Large intestine (tissue), 3 donors: ENCODE measurements around the gene TSPAN5. TPM values are rescaled to one million over a fixed set of nuclear protein-coding genes. Genes with fewer than 3 reads are reported as not detected.

Experiments
- DNase-seq, 2 donors: peaks; one replicate each; pipeline versions ENCODE4 v3.0.0 to v3.0.0-alpha.2; 2013
- H3K27ac ChIP-seq: one replicate; pipeline ENCODE4 v1.5.1; 2013; ENCODE audit warnings: low read length
- H3K27me3 ChIP-seq: 2 replicates; pipeline ENCODE4 v1.6.1; 2013; ENCODE audit warnings: low read length; ENCODE audit not compliant: control insufficient read depth, insufficient read depth
- H3K36me3 ChIP-seq: 2 replicates; pipeline ENCODE4 v1.6.1; 2013; ENCODE audit warnings: low read length; ENCODE audit not compliant: control insufficient read depth, insufficient read depth
- H3K4me1 ChIP-seq: one replicate; pipeline ENCODE4 v1.6.1; 2013; ENCODE audit warnings: low read length; ENCODE audit not compliant: control insufficient read depth, insufficient read depth
- H3K4me3 ChIP-seq: one replicate; pipeline ENCODE4 v1.5.1; 2013; ENCODE audit warnings: low read length
- H3K9me3 ChIP-seq: one replicate; pipeline ENCODE4 v1.6.1; 2013; ENCODE audit warnings: mild to moderate bottlenecking, low read depth, low read length, moderate library complexity; ENCODE audit not compliant: control insufficient read depth
- WGBS: methylation state at CpG from one replicate; pipeline ENCODE4 v1.1.5; 2013; ENCODE audit warnings: low lambda C conversion rate; ENCODE audit not compliant: insufficient coverage; 5-methylcytosine and 5-hydroxymethylcytosine counted together
- polyA plus RNA-seq: library from polyadenylated mRNA; unstranded; fragments of 120-200 nt; gene quantifications from one replicate; pipeline ENCODE4 v1.2.1, GENCODE V29; 2013

The TSPAN5 gene
- polyA plus RNA-seq, 1 donor: 9.9 TPM

GRCh38 chr4:98503676-98504075, 154.7 kb downstream of the TSPAN5 start:
- no peak overlapping the region for H3K4me3 ChIP-seq
- no peaks in the 10 kb centered on the region for H3K9me3 ChIP-seq
- no peaks in the 10 kb centered on the region for H3K27me3 ChIP-seq
- H3K36me3 ChIP-seq: no peaks in the 10 kb centered on the region
- no peaks in the 10 kb centered on the region for H3K4me1 ChIP-seq
- no peak for DNase-seq
- H3K27ac ChIP-seq: no peak overlapping the region

GRCh38 chr4:98502624-98503023, 155.8 kb downstream of the TSPAN5 start:
- no peak for DNase-seq
- no CpG with 5 or more reads among the region's 1 CpG for WGBS
- H3K9me3 ChIP-seq: no peaks in the 10 kb centered on the region
- H3K4me3 ChIP-seq: no peak overlapping the region
- no peaks in the 10 kb centered on the region for H3K36me3 ChIP-seq
- H3K27ac ChIP-seq: no peak overlapping the region
- H3K4me1 ChIP-seq: no peaks in the 10 kb centered on the region
- no peaks in the 10 kb centered on the region for H3K27me3 ChIP-seq

- no peaks in the 10 kb centered on the region for H3K27me3 ChIP-seq
- WGBS: 100% methylated on average over 1 of the region's 2 CpGs
- H3K36me3 ChIP-seq: no peaks in the 10 kb centered on the region
- H3K4me1 ChIP-seq: no peaks in the 10 kb centered on the region
- no peaks in the 10 kb centered on the region for H3K9me3 ChIP-seq
- H3K4me3 ChIP-seq: no peak overlapping the region
- no peak overlapping the region for H3K27ac ChIP-seq
- DNase-seq: no peak
Measured at GRCh38 chr4:98502031-98502430, 156.4 kb downstream of the TSPAN5 start.

- Histone ChIP-seq H3K4me3 (no peak overlapping the region), H3K27ac (no peak overlapping the region), H3K9me3 (no peaks in the 10 kb centered on the region), H3K27me3 (no peaks in the 10 kb centered on the region), H3K36me3 (no peaks in the 10 kb centered on the region), H3K4me1 (no peaks in the 10 kb centered on the region)
- no CpG with 5 or more reads among the region's 3 CpGs for WGBS
- DNase-seq: no peak
Measured at GRCh38 chr4:98501383-98501782, 157.0 kb downstream of the TSPAN5 start.

- H3K36me3 ChIP-seq: no peaks in the 10 kb centered on the region
- H3K9me3 ChIP-seq: no peaks in the 10 kb centered on the region
- H3K4me1 ChIP-seq: no peaks in the 10 kb centered on the region
- H3K27me3 ChIP-seq: no peaks in the 10 kb centered on the region
- no peak for DNase-seq
- no CpG with 5 or more reads among the region's 6 CpGs for WGBS
- H3K4me3 ChIP-seq: no peak overlapping the region
- no peak overlapping the region for H3K27ac ChIP-seq
Measured at GRCh38 chr4:98498774-98499173, 159.6 kb downstream of the TSPAN5 start.

GRCh38 chr4:98496152-98496845, 162.1 kb downstream of the TSPAN5 start:
- H3K9me3 ChIP-seq: no peaks in the 10 kb centered on the region
- WGBS: 75% methylated on average over 2 of the region's 7 CpGs
- no peak for DNase-seq
- H3K4me1 ChIP-seq: no peaks in the 10 kb centered on the region
- no peak overlapping the region for H3K27ac ChIP-seq
- H3K36me3 ChIP-seq: no peaks in the 10 kb centered on the region
- no peaks in the 10 kb centered on the region for H3K27me3 ChIP-seq
- H3K4me3 ChIP-seq: no peak overlapping the region

GRCh38 chr4:98493296-98493695, 165.1 kb downstream of the TSPAN5 start:
- H3K4me3 ChIP-seq: no peak overlapping the region

GRCh38 chr4:98491899-98492559, 166.4 kb downstream of the TSPAN5 start:
- DNase-seq: no peak
- Histone ChIP-seq H3K4me3 (no peak overlapping the region), H3K4me1 (no peaks in the 10 kb centered on the region), H3K36me3 (no peaks in the 10 kb centered on the region), H3K27me3 (no peaks in the 10 kb centered on the region), H3K9me3 (no peaks in the 10 kb centered on the region), H3K27ac (no peak overlapping the region)
- no CpG with 5 or more reads among the region's 7 CpGs for WGBS

More at GRCh38 chr4:98493296-98493695, 165.1 kb downstream of the TSPAN5 start:
- H3K27me3 ChIP-seq: no peaks in the 10 kb centered on the region
- no peak for DNase-seq
- no peaks in the 10 kb centered on the region for H3K36me3 ChIP-seq
- 83% methylated on average over 2 of the region's 4 CpGs for WGBS
- H3K9me3 ChIP-seq: no peaks in the 10 kb centered on the region
- H3K27ac ChIP-seq: no peak overlapping the region
- H3K4me1 ChIP-seq: no peaks in the 10 kb centered on the region

GRCh38 chr4:98490251-98490650, 168.2 kb downstream of the TSPAN5 start:
- no peak overlapping the region for H3K4me3 ChIP-seq
- no peaks in the 10 kb centered on the region for H3K36me3 ChIP-seq
- no peaks in the 10 kb centered on the region for H3K27me3 ChIP-seq
- no peak for DNase-seq
- H3K4me1 ChIP-seq: no peaks in the 10 kb centered on the region
- H3K27ac ChIP-seq: no peak overlapping the region
- H3K9me3 ChIP-seq: no peaks in the 10 kb centered on the region
- no CpG with 5 or more reads among the region's 3 CpGs for WGBS

- DNase-seq: no peak
- Histone ChIP-seq H3K9me3 (no peaks in the 10 kb centered on the region), H3K27ac (no peak overlapping the region), H3K4me3 (no peak overlapping the region), H3K4me1 (no peaks in the 10 kb centered on the region), H3K36me3 (no peaks in the 10 kb centered on the region), H3K27me3 (no peaks in the 10 kb centered on the region)
- 93% methylated on average over 5 of the region's 7 CpGs for WGBS
Measured at GRCh38 chr4:98485816-98486345, 172.5 kb downstream of the TSPAN5 start.

- Histone ChIP-seq H3K27ac (no peak overlapping the region), H3K36me3 (no peaks in the 10 kb centered on the region), H3K4me3 (no peak overlapping the region), H3K27me3 (no peaks in the 10 kb centered on the region), H3K4me1 (no peaks in the 10 kb centered on the region), H3K9me3 (no peaks in the 10 kb centered on the region)
- DNase-seq: no peak
- WGBS: no CpG with 5 or more reads among the region's 3 CpGs
Measured at GRCh38 chr4:98484031-98484430, 174.4 kb downstream of the TSPAN5 start.
